SK-N-SH (cell line): ENCODE results near the gene PPFIBP2. TPM values are rescaled to one million over a fixed set of nuclear protein-coding genes. Genes with fewer than 3 reads are reported as not detected.

ENCODE experiments used
- CTCF ChIA-PET: fragments of 300-600, 350-600 bp; formaldehyde crosslinking; extraction: SDS; loops from one replicate; lab custom pipeline; 2021; lab: Yijun Ruan, JAX
- POLR2A ChIA-PET: fragments of 350-600 bp; sonication (Branson Sonifier 250); formaldehyde crosslinking; extraction: SDS; loops from one replicate; lab custom pipeline; 2020; ENCODE audit warnings: antibody characterized with exemption, inconsistent platforms; lab: Yijun Ruan, JAX
- DNase-seq: peaks from one replicate; pipeline ENCODE4 v3.0.0; 2012
- H2AFZ ChIP-seq: fragments of 200-600 bp; sonication (generic); 2 replicates; pipeline ENCODE4 v1.8.1; 2016; ENCODE audit warnings: antibody characterized with exemption, mild to moderate bottlenecking, low read depth
- H3F3A ChIP-seq: fragments of 200-600 bp; sonication (generic); replicated peaks from 2 replicates; pipeline ENCODE3; 2016; ENCODE audit warnings: antibody characterized with exemption, mild to moderate bottlenecking; ENCODE audit not compliant: insufficient read depth
- H3K27ac ChIP-seq, 2 experiments: fragments of 200-500 bp in 1 of 2; fragments of 200-600 bp in 1 of 2; sonication (Bioruptor generic) in 1 of 2; sonication (generic), shearing (Covaris generic) in 1 of 2; 2 replicates each; pipeline versions ENCODE4 v1.5.1 to v1.6.1; 2014 to 2016; ENCODE audit warnings: low read depth in 2 of 2, inconsistent platforms in 1 of 2, low read length in 1 of 2, mild to moderate bottlenecking in 1 of 2, mixed read lengths in 1 of 2
- H3K27me3 ChIP-seq: fragments of 200-600 bp; sonication (generic), shearing (Covaris generic); 2 replicates; pipeline ENCODE4 v1.6.1; 2016; ENCODE audit warnings: mixed run types; ENCODE audit not compliant: insufficient read depth
- H3K36me3 ChIP-seq, 2 experiments: fragments of 200-500 bp in 1 of 2; fragments of 200-600 bp in 1 of 2; sonication (Bioruptor generic) in 1 of 2; sonication (generic) in 1 of 2; replicated peaks in 1 of 2; 2 replicates each; pipeline versions ENCODE3 to v1.5.1; 2014 to 2016; ENCODE audit warnings: low read length in 1 of 2, mild to moderate bottlenecking in 1 of 2; ENCODE audit not compliant: insufficient read depth in 2 of 2, control insufficient read depth in 1 of 2
- H3K4me1 ChIP-seq, 2 experiments: fragments of 200-500 bp in 1 of 2; fragments of 200-600 bp in 1 of 2; sonication (Bioruptor generic) in 1 of 2; sonication (generic), shearing (Covaris generic) in 1 of 2; 2 replicates each; pipeline versions ENCODE4 v1.5.1 to v1.6.1; 2014 to 2016; ENCODE audit warnings: low read depth in 1 of 2, low read length in 1 of 2, mixed run types in 1 of 2; ENCODE audit not compliant: insufficient read depth in 2 of 2, control insufficient read depth in 1 of 2
- H3K4me2 ChIP-seq: fragments of 200-600 bp; sonication (generic), shearing (Covaris generic); 2 replicates; pipeline ENCODE4 v1.6.1; 2017; ENCODE audit warnings: mixed run types
- H3K4me3 ChIP-seq, 2 experiments: fragments of 200-500 bp in 1 of 2; fragments of 200-600 bp in 1 of 2; sonication (Bioruptor generic) in 1 of 2; sonication (generic), shearing (Covaris generic) in 1 of 2; 2 replicates each; pipeline versions ENCODE4 v1.5.1 to v1.8.1; 2014 to 2016; ENCODE audit warnings: low read depth in 2 of 2, inconsistent platforms in 1 of 2, low read length in 1 of 2, mild to moderate bottlenecking in 1 of 2, mixed read lengths in 1 of 2, moderate library complexity in 1 of 2
- H3K79me2 ChIP-seq: fragments of 200-600 bp; sonication (generic); 2 replicates; pipeline ENCODE4 v1.8.1; 2017; ENCODE audit warnings: mild to moderate bottlenecking; ENCODE audit not compliant: insufficient read depth
- H3K9ac ChIP-seq: fragments of 200-600 bp; sonication (generic); 2 replicates; pipeline ENCODE4 v1.6.1; 2017; ENCODE audit warnings: mixed run types
- H3K9me2 ChIP-seq: fragments of 200-600 bp; sonication (generic); 2 replicates; pipeline ENCODE4 v1.6.1; 2017; ENCODE audit warnings: mixed run types
- H3K9me3 ChIP-seq: fragments of 200-600 bp; sonication (generic); 2 replicates; pipeline ENCODE4 v1.6.1; 2017; ENCODE audit warnings: mixed run types, mild to moderate bottlenecking, moderate library complexity
- H4K20me1 ChIP-seq: fragments of 200-600 bp; sonication (generic); 2 replicates; pipeline ENCODE4 v1.6.1; 2017; ENCODE audit warnings: mild to moderate bottlenecking, mixed run types; ENCODE audit not compliant: insufficient read depth
- CHD2 ChIP-seq: fragments of 150-350 bp; IDR thresholded peaks from 2 replicates; pipeline ENCODE4 v1.6.1; 2018; ENCODE audit warnings: low read length; ENCODE audit not compliant: partially characterized antibody
- EZH2phosphoT487 ChIP-seq: fragments of 200-600 bp; sonication (generic); IDR thresholded peaks from 2 replicates; pipeline ENCODE4 v1.6.1; 2017; ENCODE audit warnings: low read depth, mixed run types, mild to moderate bottlenecking, antibody characterized with exemption, moderate library complexity, borderline replicate concordance
- FOSL2 ChIP-seq: IDR thresholded peaks from 2 replicates; pipeline ENCODE4 v1.4.0; 2012; ENCODE audit warnings: low read depth, mild to moderate bottlenecking, moderate library complexity, borderline replicate concordance
- FOXJ3 ChIP-seq: sonication (generic); formaldehyde crosslinking; IDR thresholded peaks from 2 replicates; pipeline ENCODE4 v1.5.1; 2020; ENCODE audit warnings: mild to moderate bottlenecking, missing genetic modification reagents
- FOXM1 ChIP-seq: IDR thresholded peaks from 2 replicates; pipeline ENCODE4 v1.4.0; 2012; ENCODE audit warnings: low read depth, mild to moderate bottlenecking
- GATA2 ChIP-seq: sonication (generic); formaldehyde crosslinking; IDR thresholded peaks from 2 replicates; pipeline ENCODE4 v1.5.0; 2020; ENCODE audit warnings: mild to moderate bottlenecking, missing genetic modification reagents
- IRF3 ChIP-seq: fragments of 150-350 bp; IDR thresholded peaks from 2 replicates; pipeline ENCODE4 v1.6.1; 2016; ENCODE audit warnings: mild to moderate bottlenecking, low read depth, low read length
- MAX ChIP-seq: IDR thresholded peaks from 2 replicates; pipeline ENCODE4 v1.4.0; 2012; ENCODE audit warnings: low read depth
- NRF1 ChIP-seq: IDR thresholded peaks from 2 replicates; pipeline ENCODE4 v1.6.1; 2012; ENCODE audit warnings: low read depth, mild to moderate bottlenecking, low read length
- RAD21 ChIP-seq: IDR thresholded peaks from 2 replicates; pipeline ENCODE4 v1.6.1; 2012; ENCODE audit warnings: mild to moderate bottlenecking, low read length
- RCOR1 ChIP-seq: fragments of 150-350 bp; IDR thresholded peaks from 2 replicates; pipeline ENCODE4 v1.6.1; 2017; ENCODE audit warnings: antibody characterized with exemption, low read length
- RFX5 ChIP-seq: IDR thresholded peaks from 2 replicates; pipeline ENCODE4 v1.6.1; 2012; ENCODE audit warnings: mild to moderate bottlenecking, improper control_type of control experiment, low read length
- RXRA ChIP-seq: IDR thresholded peaks from 2 replicates; pipeline ENCODE4 v1.4.0; 2012; ENCODE audit warnings: low read depth, mild to moderate bottlenecking, borderline replicate concordance
- TAF1 ChIP-seq: IDR thresholded peaks from 2 replicates; pipeline ENCODE4 v1.6.1; 2012; ENCODE audit warnings: low read depth, mild to moderate bottlenecking, low read length, moderate library complexity, borderline replicate concordance
- USF2 ChIP-seq: fragments of 150-350 bp; IDR thresholded peaks from 2 replicates; pipeline ENCODE4 v1.6.1; 2017; ENCODE audit warnings: antibody characterized with exemption, low read length, low read depth, borderline replicate concordance
- YY1 ChIP-seq: IDR thresholded peaks from 2 replicates; pipeline ENCODE4 v1.4.0; 2012; ENCODE audit warnings: low read depth, mild to moderate bottlenecking
- WGBS: methylation state at CpG from one replicate; pipeline ENCODE4 v1.1.6; 2017; ENCODE audit warnings: low lambda C conversion rate; 5-methylcytosine and 5-hydroxymethylcytosine counted together
- polyA plus RNA-seq, 3 experiments: library from polyadenylated mRNA; depleted of rRNA; stranded (reverse); fragments of >200 nt; gene quantifications; 2 replicates each; pipeline ENCODE4 v1.2.3, GENCODE V29; 2012

PPFIBP2 gene
- polyA plus RNA-seq, 1 of the 3 experiments (the other 2 are of a cell fraction) = 0.67 TPM

GRCh38 chr11:7555052-7555699 lies 41.4 kb downstream of the PPFIBP2 start:
- Histone ChIP-seq H3K79me2 (no peaks in the 10 kb centered on the region), H3K9me2 (no peaks in the 10 kb centered on the region), H4K20me1 (no peaks in the 10 kb centered on the region), H3F3A (no peaks in the 10 kb centered on the region), H3K9me3 (no peaks in the 10 kb centered on the region), H2AFZ (no peak overlapping the region), H3K9ac (no peak overlapping the region), H3K27me3 (no peaks in the 10 kb centered on the region), H3K4me2 (no peak overlapping the region), H3K27ac (no peak overlapping the region), H3K4me1 (peaks cover 0 to 6% of the 10 kb centered on the region in 2 experiments; a peak in 1 of 4 replicates), H3K4me3 (no peak overlapping the region), H3K36me3 (no peaks in the 10 kb centered on the region)
- DNase-seq = no peak
- CTCF ChIA-PET = interaction anchor here (1.8 kb wide), 1 partner anchor 16 kb away, joined by 8 read pairs; no protein-coding TSS in a partner anchor
- POLR2A ChIA-PET = no interaction called here
- TF ChIP-seq RFX5 = no peak
- WGBS = 48% methylated on average over 7 of the region's 7 CpGs

- CTCF ChIA-PET = interaction anchor here (1.0 to 1.1 kb wide), 2 partner anchors 10 to 14 kb away, joined by 3 to 4 read pairs; no protein-coding TSS in a partner anchor
- Histone ChIP-seq H3K27ac (no peak overlapping the region), H4K20me1 (no peaks in the 10 kb centered on the region), H3K9ac (no peak overlapping the region), H3F3A (no peaks in the 10 kb centered on the region), H3K4me1 (peaks cover 0 to 10% of the 10 kb centered on the region in 2 experiments; a peak in 2 of 4 replicates), H3K9me3 (no peaks in the 10 kb centered on the region), H3K9me2 (no peaks in the 10 kb centered on the region), H3K36me3 (no peaks in the 10 kb centered on the region), H3K27me3 (no peaks in the 10 kb centered on the region), H3K79me2 (no peaks in the 10 kb centered on the region), H3K4me3 (no peak overlapping the region), H2AFZ (no peak overlapping the region), H3K4me2 (no peak overlapping the region)
- POLR2A ChIA-PET = no interaction called here
- TF ChIP-seq USF2 = no peak
- no peak for TF ChIP-seq FOXM1
- TF ChIP-seq GATA2 (CRISPR knock-in tag) = no peak
- no peak for TF ChIP-seq MAX
- no peak for TF ChIP-seq YY1
- no peak for TF ChIP-seq EZH2phosphoT487
- TF ChIP-seq RCOR1 = no peak
- no peak for TF ChIP-seq RFX5
- no peak for TF ChIP-seq FOXJ3
- no peak for TF ChIP-seq FOSL2
- no peak for TF ChIP-seq CHD2
- no peak for TF ChIP-seq RAD21
- TF ChIP-seq TAF1 = no peak
- TF ChIP-seq RXRA = no peak
- no peak for TF ChIP-seq IRF3
- no peak for TF ChIP-seq NRF1
- DNase-seq = no peak
Measured at GRCh38 chr11:7558046-7558445, 44.2 kb downstream of the PPFIBP2 start.
